ENCODE measurements around the gene COPS6. TPM values are rescaled to one million over a fixed set of nuclear protein-coding genes. Genes with fewer than 3 reads are reported as not detected.

Gene COPS6
- total RNA-seq = 57.4 TPM

GRCh38 chr7:100088621-100089457, at the start of gene COPS6:
Gene COPS6 (plus strand): TSS chr7:100088969. CDS start chr7:100088991, 22 bp downstream.
- Histone ChIP-seq H3K27me3 (ENCODE audit: control insufficient read depth in 3 of 3, insufficient read depth in 3 of 3, low read length in 3 of 3) (no peaks in the 10 kb centered on the region), H3K9me3 (ENCODE audit: control insufficient read depth in 3 of 3, low read length in 3 of 3) (no peaks in the 10 kb centered on the region), H3K4me3 (ENCODE audit: low read length in 3 of 3) (peak within 1 kb of the TSS; percentile 93 to 96 (median 95)), H3K36me3 (ENCODE audit: control insufficient read depth in 3 of 3, insufficient read depth in 3 of 3, low read length in 3 of 3) (peaks cover 34 to 37% (median 36%) of the 10 kb centered on the region in 3 donors), H3K9ac (ENCODE audit: low read depth in 1 of 3, low read length in 3 of 3) (peak within 1 kb of the TSS; percentile 78 to 94 (median 88)), H3K4me1 (ENCODE audit: control insufficient read depth in 3 of 3, insufficient read depth in 3 of 3, low read length in 3 of 3) (peaks cover 16 to 27% (median 26%) of the 10 kb centered on the region in 3 donors), H3K27ac (ENCODE audit: low read depth, low read length) (peak within 1 kb of the TSS; percentile 73)

GRCh38 chr7:100040575-100040974, 48.2 kb upstream of the COPS6 start:
- peaks cover 3 to 7% (median 6%) of the 10 kb centered on the region in 3 donors for H3K36me3 ChIP-seq (ENCODE audit: control insufficient read depth in 3 of 3, insufficient read depth in 3 of 3, low read length in 3 of 3)
- no peak overlapping the region for H3K4me3 ChIP-seq (ENCODE audit: low read length in 3 of 3)
- H3K9me3 ChIP-seq (ENCODE audit: control insufficient read depth in 3 of 3, low read length in 3 of 3) = no peaks in the 10 kb centered on the region
- no peaks in the 10 kb centered on the region for H3K27me3 ChIP-seq (ENCODE audit: control insufficient read depth in 3 of 3, insufficient read depth in 3 of 3, low read length in 3 of 3)
- no peaks in the 10 kb centered on the region for H3K4me1 ChIP-seq (ENCODE audit: control insufficient read depth in 3 of 3, insufficient read depth in 3 of 3, low read length in 3 of 3)
- H3K27ac ChIP-seq (ENCODE audit: low read depth, low read length) = no peak overlapping the region
- H3K9ac ChIP-seq (ENCODE audit: low read depth in 1 of 3, low read length in 3 of 3) = no peak overlapping the region

- Histone ChIP-seq H3K4me1 (ENCODE audit: control insufficient read depth in 3 of 3, insufficient read depth in 3 of 3, low read length in 3 of 3) (peaks cover 0 to 6% (median 4%) of the 10 kb centered on the region in 3 donors), H3K9ac (ENCODE audit: low read depth in 1 of 3, low read length in 3 of 3) (no peak overlapping the region), H3K27ac (ENCODE audit: low read depth, low read length) (no peak overlapping the region), H3K36me3 (ENCODE audit: control insufficient read depth in 3 of 3, insufficient read depth in 3 of 3, low read length in 3 of 3) (peaks cover 0 to 1% (median 0%) of the 10 kb centered on the region in 3 donors), H3K27me3 (ENCODE audit: control insufficient read depth in 3 of 3, insufficient read depth in 3 of 3, low read length in 3 of 3) (no peaks in the 10 kb centered on the region), H3K4me3 (ENCODE audit: low read length in 3 of 3) (no peak overlapping the region), H3K9me3 (ENCODE audit: control insufficient read depth in 3 of 3, low read length in 3 of 3) (no peaks in the 10 kb centered on the region)
Observed at GRCh38 chr7:100044718-100045117, 44.1 kb upstream of the COPS6 start.

GRCh38 chr7:100048680-100049079, 40.1 kb upstream of the COPS6 start:
- no peaks in the 10 kb centered on the region for H3K9me3 ChIP-seq (ENCODE audit: control insufficient read depth in 3 of 3, low read length in 3 of 3)
- no peak overlapping the region for H3K27ac ChIP-seq (ENCODE audit: low read depth, low read length)
- H3K4me1 ChIP-seq (ENCODE audit: control insufficient read depth in 3 of 3, insufficient read depth in 3 of 3, low read length in 3 of 3) = peaks cover 10 to 16% (median 15%) of the 10 kb centered on the region in 3 donors
- H3K36me3 ChIP-seq (ENCODE audit: control insufficient read depth in 3 of 3, insufficient read depth in 3 of 3, low read length in 3 of 3) = peaks cover 0 to 2% (median 0%) of the 10 kb centered on the region in 3 donors
- H3K27me3 ChIP-seq (ENCODE audit: control insufficient read depth in 3 of 3, insufficient read depth in 3 of 3, low read length in 3 of 3) = no peaks in the 10 kb centered on the region
- H3K9ac ChIP-seq (ENCODE audit: low read depth in 1 of 3, low read length in 3 of 3) = no peak overlapping the region
- no peak overlapping the region for H3K4me3 ChIP-seq (ENCODE audit: low read length in 3 of 3)

- no peaks in the 10 kb centered on the region for H3K27me3 ChIP-seq (ENCODE audit: control insufficient read depth in 3 of 3, insufficient read depth in 3 of 3, low read length in 3 of 3)
- H3K27ac ChIP-seq (ENCODE audit: low read depth, low read length) = peak within 1 kb of the TSS; percentile 98
- H3K9me3 ChIP-seq (ENCODE audit: control insufficient read depth in 3 of 3, low read length in 3 of 3) = no peaks in the 10 kb centered on the region
- H3K4me3 ChIP-seq (ENCODE audit: low read length in 3 of 3) = peak within 1 kb of the TSS; percentile 98 to 99 (median 98)
- peaks cover 0 to 2% (median 0%) of the 10 kb centered on the region in 3 donors for H3K36me3 ChIP-seq (ENCODE audit: control insufficient read depth in 3 of 3, insufficient read depth in 3 of 3, low read length in 3 of 3)
- peaks cover 10 to 16% (median 15%) of the 10 kb centered on the region in 3 donors for H3K4me1 ChIP-seq (ENCODE audit: control insufficient read depth in 3 of 3, insufficient read depth in 3 of 3, low read length in 3 of 3)
- H3K9ac ChIP-seq (ENCODE audit: low read depth in 1 of 3, low read length in 3 of 3) = peak within 1 kb of the TSS; percentile 97 to 99 (median 98)
Observed at GRCh38 chr7:100049441-100050291, 39.1 kb upstream of the COPS6 start, which contains the start of gene ZSCAN21. Gene ZSCAN21 (plus strand): TSS chr7:100049774. CDS start chr7:100057007, 7,233 bp downstream.

GRCh38 chr7:100051611-100052010, 37.2 kb upstream of the COPS6 start:
- H3K27ac ChIP-seq (ENCODE audit: low read depth, low read length) = no peak overlapping the region
- no peaks in the 10 kb centered on the region for H3K27me3 ChIP-seq (ENCODE audit: control insufficient read depth in 3 of 3, insufficient read depth in 3 of 3, low read length in 3 of 3)
- no peak overlapping the region for H3K4me3 ChIP-seq (ENCODE audit: low read length in 3 of 3)
- H3K4me1 ChIP-seq (ENCODE audit: control insufficient read depth in 3 of 3, insufficient read depth in 3 of 3, low read length in 3 of 3) = peaks cover 10 to 16% (median 15%) of the 10 kb centered on the region in 3 donors
- no peaks in the 10 kb centered on the region for H3K9me3 ChIP-seq (ENCODE audit: control insufficient read depth in 3 of 3, low read length in 3 of 3)
- no peak overlapping the region for H3K9ac ChIP-seq (ENCODE audit: low read depth in 1 of 3, low read length in 3 of 3)
- peaks cover 0 to 2% (median 0%) of the 10 kb centered on the region in 3 donors for H3K36me3 ChIP-seq (ENCODE audit: control insufficient read depth in 3 of 3, insufficient read depth in 3 of 3, low read length in 3 of 3)

- H3K4me1 ChIP-seq (ENCODE audit: control insufficient read depth in 3 of 3, insufficient read depth in 3 of 3, low read length in 3 of 3) = peaks cover 10 to 16% (median 15%) of the 10 kb centered on the region in 3 donors
- H3K4me3 ChIP-seq (ENCODE audit: low read length in 3 of 3) = no peak overlapping the region
- H3K27me3 ChIP-seq (ENCODE audit: control insufficient read depth in 3 of 3, insufficient read depth in 3 of 3, low read length in 3 of 3) = no peaks in the 10 kb centered on the region
- no peaks in the 10 kb centered on the region for H3K9me3 ChIP-seq (ENCODE audit: control insufficient read depth in 3 of 3, low read length in 3 of 3)
- H3K36me3 ChIP-seq (ENCODE audit: control insufficient read depth in 3 of 3, insufficient read depth in 3 of 3, low read length in 3 of 3) = peaks cover 15 to 16% (median 16%) of the 10 kb centered on the region in 3 donors
- no peak overlapping the region for H3K27ac ChIP-seq (ENCODE audit: low read depth, low read length)
- no peak overlapping the region for H3K9ac ChIP-seq (ENCODE audit: low read depth in 1 of 3, low read length in 3 of 3)
Observed at GRCh38 chr7:100053215-100053614, 35.6 kb upstream of the COPS6 start.

GRCh38 chr7:100057006-100057405, 31.8 kb upstream of the COPS6 start:
- Histone ChIP-seq H3K27me3 (ENCODE audit: control insufficient read depth in 3 of 3, insufficient read depth in 3 of 3, low read length in 3 of 3) (no peaks in the 10 kb centered on the region), H3K9me3 (ENCODE audit: control insufficient read depth in 3 of 3, low read length in 3 of 3) (no peaks in the 10 kb centered on the region), H3K4me1 (ENCODE audit: control insufficient read depth in 3 of 3, insufficient read depth in 3 of 3, low read length in 3 of 3) (peaks cover 0 to 7% (median 0%) of the 10 kb centered on the region in 3 donors), H3K36me3 (ENCODE audit: control insufficient read depth in 3 of 3, insufficient read depth in 3 of 3, low read length in 3 of 3) (peaks cover 24 to 40% (median 35%) of the 10 kb centered on the region in 3 donors), H3K4me3 (ENCODE audit: low read length in 3 of 3) (no peak overlapping the region), H3K27ac (ENCODE audit: low read depth, low read length) (no peak overlapping the region), H3K9ac (ENCODE audit: low read depth in 1 of 3, low read length in 3 of 3) (no peak overlapping the region)

GRCh38 chr7:100059251-100059739, 29.5 kb upstream of the COPS6 start:
- no peaks in the 10 kb centered on the region for H3K27me3 ChIP-seq (ENCODE audit: control insufficient read depth in 3 of 3, insufficient read depth in 3 of 3, low read length in 3 of 3)
- H3K36me3 ChIP-seq (ENCODE audit: control insufficient read depth in 3 of 3, insufficient read depth in 3 of 3, low read length in 3 of 3) = peaks cover 35 to 52% (median 49%) of the 10 kb centered on the region in 3 donors
- H3K9ac ChIP-seq (ENCODE audit: low read depth in 1 of 3, low read length in 3 of 3) = no peak overlapping the region
- no peak overlapping the region for H3K27ac ChIP-seq (ENCODE audit: low read depth, low read length)
- no peak overlapping the region for H3K4me3 ChIP-seq (ENCODE audit: low read length in 3 of 3)
- H3K4me1 ChIP-seq (ENCODE audit: control insufficient read depth in 3 of 3, insufficient read depth in 3 of 3, low read length in 3 of 3) = no peaks in the 10 kb centered on the region
- H3K9me3 ChIP-seq (ENCODE audit: control insufficient read depth in 3 of 3, low read length in 3 of 3) = no peaks in the 10 kb centered on the region

Measured in skeletal muscle tissue (tissue), 4 donors.